SK-N-SH treated with all-trans-retinoic acid at 6 μM for 48 hours (cell line): ENCODE measurements around the gene FTO.

Source experiments
- BACH2 ChIP-seq: fragments of 250-450 bp; sonication (Bioruptor Pico); IDR thresholded peaks from 2 replicates; pipeline ENCODE4 v1.9.0; 2021; ENCODE audit warnings: mild to moderate bottlenecking, borderline replicate concordance
- CSDC2 ChIP-seq: fragments of 250-450 bp; sonication (Bioruptor Pico); IDR thresholded peaks from 2 replicates; pipeline ENCODE4 v1.5.0; 2020; ENCODE audit warnings: mild to moderate bottlenecking, moderate library complexity
- ISL1 ChIP-seq: fragments of 250-450 bp; sonication (Bioruptor Pico); IDR thresholded peaks from 2 replicates; pipeline ENCODE4 v2.1.2; 2022; ENCODE audit warnings: mild to moderate bottlenecking, moderate library complexity
- OSR1 ChIP-seq: fragments of 250-450 bp; sonication (Bioruptor Pico); IDR thresholded peaks from 2 replicates; pipeline ENCODE4 v1.8.0; 2022; ENCODE audit warnings: moderate library complexity, mild to moderate bottlenecking, inconsistent platforms
- PPARA ChIP-seq: fragments of 250-450 bp; sonication (Bioruptor Pico); IDR thresholded peaks from 2 replicates; pipeline ENCODE4 v1.5.0; 2020; ENCODE audit warnings: mild to moderate bottlenecking, borderline replicate concordance
- RARB ChIP-seq: fragments of 250-450 bp; sonication (Bioruptor Pico); IDR thresholded peaks from 2 replicates; pipeline ENCODE4 v1.8.0; 2021; ENCODE audit warnings: mild to moderate bottlenecking, moderate library complexity
- SNAI2 ChIP-seq: fragments of 250-450 bp; sonication (Bioruptor Pico); IDR thresholded peaks from 2 replicates; pipeline ENCODE4 v1.5.0; 2020; ENCODE audit warnings: mild to moderate bottlenecking, moderate library complexity
- TOX ChIP-seq: fragments of 250-450 bp; sonication (Bioruptor Pico); IDR thresholded peaks from 2 replicates; pipeline ENCODE4 v1.8.0; 2021; ENCODE audit warnings: mild to moderate bottlenecking, moderate library complexity, borderline replicate concordance
- ZFP3 ChIP-seq: fragments of 250-450 bp; sonication (Bioruptor Pico); IDR thresholded peaks from 2 replicates; pipeline ENCODE4 v1.5.0; 2020; ENCODE audit warnings: mild to moderate bottlenecking, moderate library complexity
- ZNF565 ChIP-seq: fragments of 450-650 bp; formaldehyde crosslinking; conservative IDR thresholded peaks from 2 replicates; pipeline ENCODE4 v1.5.0; 2020; ENCODE audit warnings: low read depth, mild to moderate bottlenecking, moderate library complexity
- TF ChIP-seq, protein P1 (sequence below): fragments of 250-450 bp; sonication (Bioruptor Pico); IDR thresholded peaks from 2 replicates; pipeline ENCODE4 v1.8.0; 2020; ENCODE audit warnings: mild to moderate bottlenecking, moderate library complexity, borderline replicate concordance
- TF ChIP-seq, protein P2 (sequence below): fragments of 250-450 bp; sonication (Bioruptor Pico); IDR thresholded peaks from 2 replicates; pipeline ENCODE4 v1.5.1; 2020; ENCODE audit warnings: low read depth, mild to moderate bottlenecking, moderate library complexity
- TF ChIP-seq, protein P3 (sequence below): fragments of 250-450 bp; sonication (Bioruptor Pico); IDR thresholded peaks from 2 replicates; pipeline ENCODE4 v1.5.1; 2021; ENCODE audit warnings: mild to moderate bottlenecking, moderate library complexity

DNA sequence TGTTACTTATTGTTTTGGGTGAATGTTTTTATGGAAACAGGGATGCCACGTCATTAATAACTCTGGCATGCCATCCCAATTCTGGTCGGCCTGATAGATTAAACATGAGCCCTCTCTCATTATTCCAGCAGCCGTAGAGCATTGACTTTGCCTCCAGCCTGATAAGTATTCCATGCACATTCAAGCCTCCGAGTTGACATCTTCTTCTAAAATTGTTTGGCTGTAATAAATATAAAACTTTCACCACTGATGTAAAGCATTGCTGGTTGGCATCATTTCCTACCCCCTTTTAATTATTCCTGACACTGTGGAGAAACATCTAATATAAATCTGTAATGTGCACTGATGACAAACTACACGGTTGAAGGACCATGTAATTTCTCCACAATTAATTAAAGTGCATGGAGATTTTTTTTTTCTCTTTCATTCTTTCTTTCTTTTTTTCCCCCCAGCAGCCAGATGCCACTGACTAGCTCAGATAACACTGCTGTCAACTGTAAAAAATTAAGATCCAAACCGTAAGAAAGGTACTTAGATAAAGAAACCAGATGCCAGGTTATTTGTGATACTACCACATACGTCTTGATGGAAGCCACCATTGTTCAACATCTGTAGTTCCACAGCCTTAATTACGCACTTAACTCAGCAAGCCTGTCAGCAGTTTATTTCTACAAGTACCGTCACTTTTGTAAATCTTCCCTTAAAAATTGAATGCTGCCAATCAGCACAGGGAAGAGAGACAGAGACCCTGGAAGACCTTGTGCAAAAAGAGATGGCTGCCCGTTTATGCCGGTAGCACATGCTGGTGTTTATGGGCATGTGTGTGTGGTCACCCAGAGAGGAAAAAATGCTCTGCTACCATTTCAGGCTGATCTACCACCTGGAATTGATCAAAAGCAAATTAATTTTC is 344.9 kb downstream of the FTO start:
- TF ChIP-seq ZFP3 (no peak), OSR1 (CRISPR knock-in tag) (no peak), RARB (CRISPR knock-in tag) (no peak), BACH2 (CRISPR knock-in tag) (no peak), PPARA (CRISPR knock-in tag) (no peak), CSDC2 (no peak), SNAI2 (CRISPR knock-in tag) (no peak), TOX (CRISPR knock-in tag) (no peak), ISL1 (CRISPR knock-in tag) (no peak), ZNF565 (CRISPR knock-in tag) (no peak)
- TF ChIP-seq, protein P1, sequence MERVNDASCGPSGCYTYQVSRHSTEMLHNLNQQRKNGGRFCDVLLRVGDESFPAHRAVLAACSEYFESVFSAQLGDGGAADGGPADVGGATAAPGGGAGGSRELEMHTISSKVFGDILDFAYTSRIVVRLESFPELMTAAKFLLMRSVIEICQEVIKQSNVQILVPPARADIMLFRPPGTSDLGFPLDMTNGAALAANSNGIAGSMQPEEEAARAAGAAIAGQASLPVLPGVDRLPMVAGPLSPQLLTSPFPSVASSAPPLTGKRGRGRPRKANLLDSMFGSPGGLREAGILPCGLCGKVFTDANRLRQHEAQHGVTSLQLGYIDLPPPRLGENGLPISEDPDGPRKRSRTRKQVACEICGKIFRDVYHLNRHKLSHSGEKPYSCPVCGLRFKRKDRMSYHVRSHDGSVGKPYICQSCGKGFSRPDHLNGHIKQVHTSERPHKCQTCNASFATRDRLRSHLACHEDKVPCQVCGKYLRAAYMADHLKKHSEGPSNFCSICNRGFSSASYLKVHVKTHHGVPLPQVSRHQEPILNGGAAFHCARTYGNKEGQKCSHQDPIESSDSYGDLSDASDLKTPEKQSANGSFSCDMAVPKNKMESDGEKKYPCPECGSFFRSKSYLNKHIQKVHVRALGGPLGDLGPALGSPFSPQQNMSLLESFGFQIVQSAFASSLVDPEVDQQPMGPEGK (CRISPR knock-in tag): no peak
- TF ChIP-seq, protein P2, sequence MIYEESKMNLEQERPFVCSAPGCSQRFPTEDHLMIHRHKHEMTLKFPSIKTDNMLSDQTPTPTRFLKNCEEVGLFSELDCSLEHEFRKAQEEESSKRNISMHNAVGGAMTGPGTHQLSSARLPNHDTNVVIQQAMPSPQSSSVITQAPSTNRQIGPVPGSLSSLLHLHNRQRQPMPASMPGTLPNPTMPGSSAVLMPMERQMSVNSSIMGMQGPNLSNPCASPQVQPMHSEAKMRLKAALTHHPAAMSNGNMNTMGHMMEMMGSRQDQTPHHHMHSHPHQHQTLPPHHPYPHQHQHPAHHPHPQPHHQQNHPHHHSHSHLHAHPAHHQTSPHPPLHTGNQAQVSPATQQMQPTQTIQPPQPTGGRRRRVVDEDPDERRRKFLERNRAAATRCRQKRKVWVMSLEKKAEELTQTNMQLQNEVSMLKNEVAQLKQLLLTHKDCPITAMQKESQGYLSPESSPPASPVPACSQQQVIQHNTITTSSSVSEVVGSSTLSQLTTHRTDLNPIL (CRISPR knock-in tag): no peak
- TF ChIP-seq, protein P3, sequence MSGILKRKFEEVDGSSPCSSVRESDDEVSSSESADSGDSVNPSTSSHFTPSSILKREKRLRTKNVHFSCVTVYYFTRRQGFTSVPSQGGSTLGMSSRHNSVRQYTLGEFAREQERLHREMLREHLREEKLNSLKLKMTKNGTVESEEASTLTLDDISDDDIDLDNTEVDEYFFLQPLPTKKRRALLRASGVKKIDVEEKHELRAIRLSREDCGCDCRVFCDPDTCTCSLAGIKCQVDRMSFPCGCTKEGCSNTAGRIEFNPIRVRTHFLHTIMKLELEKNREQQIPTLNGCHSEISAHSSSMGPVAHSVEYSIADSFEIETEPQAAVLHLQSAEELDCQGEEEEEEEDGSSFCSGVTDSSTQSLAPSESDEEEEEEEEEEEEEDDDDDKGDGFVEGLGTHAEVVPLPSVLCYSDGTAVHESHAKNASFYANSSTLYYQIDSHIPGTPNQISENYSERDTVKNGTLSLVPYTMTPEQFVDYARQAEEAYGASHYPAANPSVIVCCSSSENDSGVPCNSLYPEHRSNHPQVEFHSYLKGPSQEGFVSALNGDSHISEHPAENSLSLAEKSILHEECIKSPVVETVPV (CRISPR knock-in tag): no peak
